H1 (cell line): ENCODE measurements around the gene CHTF18. TPM values are rescaled to one million over a fixed set of nuclear protein-coding genes. Genes with fewer than 3 reads are reported as not detected.

Source experiments
- CHD2 ChIP-seq: IDR thresholded peaks from 2 replicates; pipeline ENCODE4 v1.6.1; 2012; ENCODE audit warnings: low read length, improper control_type of control experiment
- FOSL1 ChIP-seq: IDR thresholded peaks from 2 replicates; pipeline ENCODE4 v1.6.1; 2011; ENCODE audit warnings: mild to moderate bottlenecking, low read depth, low read length, moderate library complexity; ENCODE audit not compliant: insufficient read depth
- RAD21 ChIP-seq, 2 experiments: IDR thresholded peaks in 1 of 2; conservative IDR thresholded peaks in 1 of 2; 2 replicates each; pipeline ENCODE4 v1.6.1; 2011; ENCODE audit warnings: low read depth in 2 of 2, low read length in 2 of 2, improper control_type of control experiment in 1 of 2, inconsistent platforms in 1 of 2, mild to moderate bottlenecking in 1 of 2, moderate library complexity in 1 of 2
- TBP ChIP-seq: IDR thresholded peaks from 2 replicates; pipeline ENCODE4 v1.6.1; 2011; ENCODE audit warnings: low read depth, low read length, improper control_type of control experiment
- TEAD4 ChIP-seq: IDR thresholded peaks from 2 replicates; pipeline ENCODE4 v1.6.1; 2012; ENCODE audit warnings: low read depth, low read length, inconsistent platforms, mixed read lengths
- YY1 ChIP-seq: IDR thresholded peaks from 2 replicates; pipeline ENCODE4 v1.6.1; 2011; ENCODE audit warnings: low read depth, mild to moderate bottlenecking, low read length
- polyA plus RNA-seq, 7 experiments: library from polyadenylated mRNA; depleted of rRNA in 3 of 7; stranded (reverse) in 5 of 7; unstranded in 2 of 7; fragments of >200 nt in 5 of 7; fragments of 200-250 nt in 2 of 7; gene quantifications; 1 replicate in 5 of 7; 2 replicates in 1 of 7; 4 replicates in 1 of 7; pipeline versions ENCODE4 v1.2.1 to v1.2.3, GENCODE V29; 2011 to 2013; ENCODE audit warnings: missing spikeins in 2 of 7, mixed read lengths in 2 of 7
- total RNA-seq: library from RNA; stranded (reverse); fragmentation: NEBNext Ultra II Directional; extraction: Animal tissue kit (Norgen Biotek cat#: 25700); gene quantifications from 2 replicates; pipeline ENCODE4 v1.2.1, GENCODE V29; 2021
- TF ChIP-seq, protein P1 (sequence below): fragments of 300-600 bp; sonication (generic); IDR thresholded peaks from 2 replicates; pipeline ENCODE4 v1.7.1; 2012; ENCODE audit warnings: low read length, moderate library complexity, mild to moderate bottlenecking, inconsistent platforms; ENCODE audit not compliant: insufficient replicate concordance

CHTF18 gene
- total and polyA plus RNA-seq, 2 of the 8 experiments (the other 6 are each of a cell fraction or from before 2014, with no cell fraction given): 75.3 to 104 TPM

- TF ChIP-seq, protein P1, sequence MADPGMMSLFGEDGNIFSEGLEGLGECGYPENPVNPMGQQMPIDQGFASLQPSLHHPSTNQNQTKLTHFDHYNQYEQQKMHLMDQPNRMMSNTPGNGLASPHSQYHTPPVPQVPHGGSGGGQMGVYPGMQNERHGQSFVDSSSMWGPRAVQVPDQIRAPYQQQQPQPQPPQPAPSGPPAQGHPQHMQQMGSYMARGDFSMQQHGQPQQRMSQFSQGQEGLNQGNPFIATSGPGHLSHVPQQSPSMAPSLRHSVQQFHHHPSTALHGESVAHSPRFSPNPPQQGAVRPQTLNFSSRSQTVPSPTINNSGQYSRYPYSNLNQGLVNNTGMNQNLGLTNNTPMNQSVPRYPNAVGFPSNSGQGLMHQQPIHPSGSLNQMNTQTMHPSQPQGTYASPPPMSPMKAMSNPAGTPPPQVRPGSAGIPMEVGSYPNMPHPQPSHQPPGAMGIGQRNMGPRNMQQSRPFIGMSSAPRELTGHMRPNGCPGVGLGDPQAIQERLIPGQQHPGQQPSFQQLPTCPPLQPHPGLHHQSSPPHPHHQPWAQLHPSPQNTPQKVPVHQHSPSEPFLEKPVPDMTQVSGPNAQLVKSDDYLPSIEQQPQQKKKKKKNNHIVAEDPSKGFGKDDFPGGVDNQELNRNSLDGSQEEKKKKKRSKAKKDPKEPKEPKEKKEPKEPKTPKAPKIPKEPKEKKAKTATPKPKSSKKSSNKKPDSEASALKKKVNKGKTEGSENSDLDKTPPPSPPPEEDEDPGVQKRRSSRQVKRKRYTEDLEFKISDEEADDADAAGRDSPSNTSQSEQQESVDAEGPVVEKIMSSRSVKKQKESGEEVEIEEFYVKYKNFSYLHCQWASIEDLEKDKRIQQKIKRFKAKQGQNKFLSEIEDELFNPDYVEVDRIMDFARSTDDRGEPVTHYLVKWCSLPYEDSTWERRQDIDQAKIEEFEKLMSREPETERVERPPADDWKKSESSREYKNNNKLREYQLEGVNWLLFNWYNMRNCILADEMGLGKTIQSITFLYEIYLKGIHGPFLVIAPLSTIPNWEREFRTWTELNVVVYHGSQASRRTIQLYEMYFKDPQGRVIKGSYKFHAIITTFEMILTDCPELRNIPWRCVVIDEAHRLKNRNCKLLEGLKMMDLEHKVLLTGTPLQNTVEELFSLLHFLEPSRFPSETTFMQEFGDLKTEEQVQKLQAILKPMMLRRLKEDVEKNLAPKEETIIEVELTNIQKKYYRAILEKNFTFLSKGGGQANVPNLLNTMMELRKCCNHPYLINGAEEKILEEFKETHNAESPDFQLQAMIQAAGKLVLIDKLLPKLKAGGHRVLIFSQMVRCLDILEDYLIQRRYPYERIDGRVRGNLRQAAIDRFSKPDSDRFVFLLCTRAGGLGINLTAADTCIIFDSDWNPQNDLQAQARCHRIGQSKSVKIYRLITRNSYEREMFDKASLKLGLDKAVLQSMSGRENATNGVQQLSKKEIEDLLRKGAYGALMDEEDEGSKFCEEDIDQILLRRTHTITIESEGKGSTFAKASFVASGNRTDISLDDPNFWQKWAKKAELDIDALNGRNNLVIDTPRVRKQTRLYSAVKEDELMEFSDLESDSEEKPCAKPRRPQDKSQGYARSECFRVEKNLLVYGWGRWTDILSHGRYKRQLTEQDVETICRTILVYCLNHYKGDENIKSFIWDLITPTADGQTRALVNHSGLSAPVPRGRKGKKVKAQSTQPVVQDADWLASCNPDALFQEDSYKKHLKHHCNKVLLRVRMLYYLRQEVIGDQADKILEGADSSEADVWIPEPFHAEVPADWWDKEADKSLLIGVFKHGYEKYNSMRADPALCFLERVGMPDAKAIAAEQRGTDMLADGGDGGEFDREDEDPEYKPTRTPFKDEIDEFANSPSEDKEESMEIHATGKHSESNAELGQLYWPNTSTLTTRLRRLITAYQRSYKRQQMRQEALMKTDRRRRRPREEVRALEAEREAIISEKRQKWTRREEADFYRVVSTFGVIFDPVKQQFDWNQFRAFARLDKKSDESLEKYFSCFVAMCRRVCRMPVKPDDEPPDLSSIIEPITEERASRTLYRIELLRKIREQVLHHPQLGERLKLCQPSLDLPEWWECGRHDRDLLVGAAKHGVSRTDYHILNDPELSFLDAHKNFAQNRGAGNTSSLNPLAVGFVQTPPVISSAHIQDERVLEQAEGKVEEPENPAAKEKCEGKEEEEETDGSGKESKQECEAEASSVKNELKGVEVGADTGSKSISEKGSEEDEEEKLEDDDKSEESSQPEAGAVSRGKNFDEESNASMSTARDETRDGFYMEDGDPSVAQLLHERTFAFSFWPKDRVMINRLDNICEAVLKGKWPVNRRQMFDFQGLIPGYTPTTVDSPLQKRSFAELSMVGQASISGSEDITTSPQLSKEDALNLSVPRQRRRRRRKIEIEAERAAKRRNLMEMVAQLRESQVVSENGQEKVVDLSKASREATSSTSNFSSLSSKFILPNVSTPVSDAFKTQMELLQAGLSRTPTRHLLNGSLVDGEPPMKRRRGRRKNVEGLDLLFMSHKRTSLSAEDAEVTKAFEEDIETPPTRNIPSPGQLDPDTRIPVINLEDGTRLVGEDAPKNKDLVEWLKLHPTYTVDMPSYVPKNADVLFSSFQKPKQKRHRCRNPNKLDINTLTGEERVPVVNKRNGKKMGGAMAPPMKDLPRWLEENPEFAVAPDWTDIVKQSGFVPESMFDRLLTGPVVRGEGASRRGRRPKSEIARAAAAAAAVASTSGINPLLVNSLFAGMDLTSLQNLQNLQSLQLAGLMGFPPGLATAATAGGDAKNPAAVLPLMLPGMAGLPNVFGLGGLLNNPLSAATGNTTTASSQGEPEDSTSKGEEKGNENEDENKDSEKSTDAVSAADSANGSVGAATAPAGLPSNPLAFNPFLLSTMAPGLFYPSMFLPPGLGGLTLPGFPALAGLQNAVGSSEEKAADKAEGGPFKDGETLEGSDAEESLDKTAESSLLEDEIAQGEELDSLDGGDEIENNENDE: no peak
- TF ChIP-seq YY1 (no peak), TBP (no peak), CHD2 (no peak), RAD21 (IDR thresholded peaks at IDR 0.05 in 1 of 2, conservative IDR thresholded peaks at IDR 0.05 in 1 of 2; ENCODE audit: low read depth in 2 of 2, low read length in 2 of 2) (peak; percentile 86 to 91), FOSL1 (no peak), TEAD4 (no peak)
Observed at GRCh38 chr16:785563-786535, 2.6 kb upstream of the CHTF18 start (continued).
